H1 (cell line): ENCODE data around the gene SMOC2. TPM values are rescaled to one million over a fixed set of nuclear protein-coding genes. Genes with fewer than 3 reads are reported as not detected.

ENCODE experiments used
- CTCF ChIA-PET: fragments of 300-600 bp; sonication (Branson Sonifier 250); formaldehyde crosslinking; loops from one replicate; lab custom pipeline; 2021; ENCODE audit not compliant: partially characterized antibody; lab: Charles Lee
- POLR2A ChIA-PET: fragments of 300-600 bp; sonication (Branson Sonifier 250); formaldehyde crosslinking; loops from one replicate; lab custom pipeline; 2021; ENCODE audit warnings: inconsistent platforms; ENCODE audit not compliant: partially characterized antibody; lab: Charles Lee
- DNase-seq, 2 experiments: peaks; one replicate each; pipeline versions ENCODE4 v3.0.0 to v3.0.0-alpha.2; 2010 to 2022; ENCODE audit warnings: low spot score in 2 of 2, low read depth in 1 of 2, mixed read lengths in 1 of 2
- FAIRE-seq: peaks from 2 replicates; lab custom pipeline; 2011; peaks lifted over from hg19 to GRCh38; lab: Jason Lieb, UNC
- H2AFZ ChIP-seq: 2 replicates; pipeline ENCODE4 v1.8.1; 2012; ENCODE audit warnings: low read length, inconsistent platforms
- H2AK5ac ChIP-seq: 2 replicates; pipeline ENCODE4 v1.6.1; 2013; ENCODE audit warnings: low read depth, low read length
- H2BK120ac ChIP-seq: replicated peaks from 2 replicates; pipeline ENCODE3; 2013; ENCODE audit warnings: low read depth, low read length, inconsistent platforms
- H2BK12ac ChIP-seq: 2 replicates; pipeline ENCODE4 v1.6.1; 2013; ENCODE audit warnings: low read depth, low read length
- H2BK15ac ChIP-seq: 2 replicates; pipeline ENCODE4 v1.6.1; 2013; ENCODE audit warnings: low read length
- H2BK20ac ChIP-seq: 2 replicates; pipeline ENCODE4 v1.6.1; 2013; ENCODE audit warnings: low read length
- H2BK5ac ChIP-seq: 2 replicates; pipeline ENCODE4 v1.6.1; 2013; ENCODE audit warnings: low read depth, low read length
- H3K14ac ChIP-seq: 2 replicates; pipeline ENCODE4 v1.6.1; 2013; ENCODE audit warnings: inconsistent platforms; ENCODE audit not compliant: insufficient read length
- H3K18ac ChIP-seq: 2 replicates; pipeline ENCODE4 v1.6.1; 2013; ENCODE audit warnings: low read length; ENCODE audit errors: extremely low read depth
- H3K23ac ChIP-seq: 2 replicates; pipeline ENCODE4 v1.6.1; 2013; ENCODE audit warnings: inconsistent platforms; ENCODE audit not compliant: insufficient read length
- H3K23me2 ChIP-seq: 2 replicates; pipeline ENCODE4 v1.6.1; 2013; ENCODE audit warnings: low read depth, low read length
- H3K27ac ChIP-seq: 2 replicates; pipeline ENCODE4 v1.6.1; 2011; ENCODE audit warnings: low read depth, low read length, inconsistent platforms
- H3K27me3 ChIP-seq, 4 experiments: replicated peaks in 1 of 4; 1 replicate in 1 of 4; 2 replicates in 3 of 4; pipeline versions ENCODE4 v1.6.1 to v1.8.1; 2011 to 2013; ENCODE audit warnings: low read length in 3 of 4, mild to moderate bottlenecking in 3 of 4, inconsistent platforms in 2 of 4, mixed read lengths in 2 of 4, moderate library complexity in 1 of 4; ENCODE audit not compliant: control insufficient read depth in 3 of 4, insufficient read depth in 3 of 4; ENCODE audit errors: extremely low read depth in 1 of 4
- H3K36me3 ChIP-seq, 4 experiments: 2 replicates each; pipeline versions ENCODE4 v1.6.1 to v1.8.1; 2011 to 2013; ENCODE audit warnings: mild to moderate bottlenecking in 4 of 4, low read length in 3 of 4, moderate library complexity in 2 of 4, control low read depth in 1 of 4, inconsistent platforms in 1 of 4; ENCODE audit not compliant: insufficient read depth in 4 of 4, control insufficient read depth in 2 of 4
- H3K4ac ChIP-seq: replicated peaks from 2 replicates; pipeline ENCODE3; 2013; ENCODE audit warnings: low read length, low read depth, mixed read lengths, inconsistent platforms; ENCODE audit not compliant: insufficient read length
- H3K4me1 ChIP-seq, 4 experiments: replicated peaks in 1 of 4; 1 replicate in 1 of 4; 2 replicates in 3 of 4; pipeline versions ENCODE4 v1.6.1 to v1.8.1; 2011 to 2013; ENCODE audit warnings: low read length in 3 of 4, inconsistent platforms in 2 of 4, mixed read lengths in 1 of 4; ENCODE audit not compliant: insufficient read depth in 4 of 4, control insufficient read depth in 3 of 4
- H3K4me2 ChIP-seq, 2 experiments: 2 replicates each; pipeline versions ENCODE4 v1.6.1 to v1.8.1; 2011 to 2013; ENCODE audit warnings: low read depth in 2 of 2, low read length in 2 of 2, control low read depth in 1 of 2, inconsistent platforms in 1 of 2, mild to moderate bottlenecking in 1 of 2; ENCODE audit not compliant: insufficient read depth in 1 of 2
- H3K4me3 ChIP-seq, 4 experiments: fragments of 200-600, 300-600 bp in 1 of 4; sonication (generic), shearing (Covaris generic), sonication (Bioruptor Twin) in 1 of 4; 2 replicates each; pipeline versions ENCODE4 v1.5.1 to v1.8.1; 2011 to 2016; ENCODE audit warnings: low read length in 4 of 4, low read depth in 3 of 4, control low read depth in 2 of 4, inconsistent platforms in 2 of 4, mild to moderate bottlenecking in 2 of 4, mixed read lengths in 1 of 4, moderate library complexity in 1 of 4; ENCODE audit not compliant: insufficient read depth in 2 of 4; ENCODE audit errors: extremely low read depth in 1 of 4
- H3K56ac ChIP-seq: replicated peaks from 2 replicates; pipeline ENCODE3; 2013; ENCODE audit warnings: low read depth, mild to moderate bottlenecking, mixed read lengths, low read length, inconsistent platforms; ENCODE audit not compliant: insufficient read length
- H3K79me1 ChIP-seq: 2 replicates; pipeline ENCODE4 v1.6.1; 2013; ENCODE audit warnings: low read depth, low read length, control low read depth
- H3K79me2 ChIP-seq, 2 experiments: 2 replicates each; pipeline versions ENCODE4 v1.6.1 to v1.8.1; 2012 to 2013; ENCODE audit warnings: low read length in 2 of 2, mild to moderate bottlenecking in 2 of 2, inconsistent platforms in 1 of 2; ENCODE audit not compliant: insufficient read depth in 2 of 2, control insufficient read depth in 1 of 2
- H3K9ac ChIP-seq, 4 experiments: replicated peaks in 1 of 4; 1 replicate in 1 of 4; 2 replicates in 3 of 4; pipeline versions ENCODE4 v1.6.1 to v1.8.1; 2011 to 2013; ENCODE audit warnings: low read depth in 3 of 4, low read length in 3 of 4, control low read depth in 2 of 4, mild to moderate bottlenecking in 2 of 4, moderate library complexity in 2 of 4, inconsistent platforms in 1 of 4; ENCODE audit errors: extremely low read depth in 1 of 4
- H3K9me3 ChIP-seq, 2 experiments: 2 replicates each; pipeline versions ENCODE4 v1.6.1 to v1.8.1; 2012 to 2013; ENCODE audit warnings: mild to moderate bottlenecking in 2 of 2, moderate library complexity in 2 of 2, control low read depth in 1 of 2, inconsistent platforms in 1 of 2, low read depth in 1 of 2, low read length in 1 of 2, mixed read lengths in 1 of 2; ENCODE audit not compliant: insufficient read depth in 2 of 2
- H4K20me1 ChIP-seq, 2 experiments: replicated peaks in 1 of 2; 2 replicates each; pipeline versions ENCODE3 to v1.8.1; 2011 to 2013; ENCODE audit warnings: inconsistent platforms in 2 of 2, low read length in 2 of 2, mild to moderate bottlenecking in 1 of 2; ENCODE audit not compliant: insufficient read depth in 2 of 2, control insufficient read depth in 1 of 2
- H4K5ac ChIP-seq: 2 replicates; pipeline ENCODE4 v1.6.1; 2013; ENCODE audit warnings: low read length, low read depth, mixed read lengths, inconsistent platforms; ENCODE audit not compliant: insufficient read length
- H4K8ac ChIP-seq: 2 replicates; pipeline ENCODE4 v1.8.0; 2013; ENCODE audit warnings: mild to moderate bottlenecking, moderate library complexity, low read length, inconsistent platforms; ENCODE audit not compliant: insufficient read depth; ENCODE audit errors: extremely low read depth
- H4K91ac ChIP-seq: replicated peaks from 2 replicates; pipeline ENCODE3; 2013; ENCODE audit warnings: low read length, mixed read lengths, inconsistent platforms; ENCODE audit not compliant: insufficient read length
- SIRT6 ChIP-seq: IDR thresholded peaks from one replicate; pipeline ENCODE4 v1.7.1; 2012; ENCODE audit warnings: low read length, inconsistent platforms
- TCF12 ChIP-seq: IDR thresholded peaks from 2 replicates; pipeline ENCODE4 v1.6.1; 2011; ENCODE audit warnings: low read depth, mild to moderate bottlenecking, low read length
- WGBS, 2 experiments: shearing (Covaris generic) in 1 of 2; methylation state at CpG; one replicate each; pipeline versions ENCODE4 v1.1.6 to v1.1.7; 2013 to 2015; ENCODE audit warnings: low lambda C conversion rate in 2 of 2, mixed read lengths in 2 of 2, inconsistent platforms in 1 of 2, low coverage in 1 of 2, missing lambda C conversion rate in 1 of 2; ENCODE audit not compliant: insufficient replicate concordance in 2 of 2, insufficient coverage in 1 of 2, insufficient read length in 1 of 2; ENCODE audit errors: extremely low coverage in 1 of 2, missing lambda C conversion rate in 1 of 2; 5-methylcytosine and 5-hydroxymethylcytosine counted together
- polyA plus RNA-seq, 7 experiments: library from polyadenylated mRNA; depleted of rRNA in 3 of 7; stranded (reverse) in 5 of 7; unstranded in 2 of 7; fragments of >200 nt in 5 of 7; fragments of 200-250 nt in 2 of 7; gene quantifications; 1 replicate in 5 of 7; 2 replicates in 1 of 7; 4 replicates in 1 of 7; pipeline versions ENCODE4 v1.2.1 to v1.2.3, GENCODE V29; 2011 to 2013; ENCODE audit warnings: missing spikeins in 2 of 7, mixed read lengths in 2 of 7
- total RNA-seq: library from RNA; stranded (reverse); fragmentation: NEBNext Ultra II Directional; extraction: Animal tissue kit (Norgen Biotek cat#: 25700); gene quantifications from 2 replicates; pipeline ENCODE4 v1.2.1, GENCODE V29; 2021

The SMOC2 gene
- total and polyA plus RNA-seq, 2 of the 8 experiments (the other 6 are each of a cell fraction or from before 2014, with no cell fraction given): 7.7 to 8.5 TPM

- Histone ChIP-seq H3K4me3 (no peak overlapping the region), H2BK120ac (no peak overlapping the region), H3K79me1 (no peaks in the 10 kb centered on the region), H3K4ac (no peak overlapping the region), H3K9me3 (no peaks in the 10 kb centered on the region), H3K79me2 (no peaks in the 10 kb centered on the region), H3K36me3 (no peaks in the 10 kb centered on the region), H3K23ac (no peak overlapping the region), H3K14ac (no peak overlapping the region), H4K20me1 (no peaks in the 10 kb centered on the region), H2AK5ac (no peak overlapping the region), H3K9ac (no peak overlapping the region), H2BK12ac (no peak overlapping the region), H3K23me2 (no peaks in the 10 kb centered on the region), H2BK15ac (no peak overlapping the region), H3K27me3 (0 out of 7 replicates have a peak, but pooled peaks cover 0 to 2% (median 0%) of the 10 kb centered on the region in 4 experiments), H4K5ac (no peak overlapping the region), H2BK20ac (no peak overlapping the region), H3K4me1 (peaks cover 0 to 7% (median 0%) of the 10 kb centered on the region in 4 experiments; a peak in 1 of 7 replicates), H3K27ac (no peak overlapping the region), H2AFZ (no peak overlapping the region), H3K56ac (no peak overlapping the region), H4K91ac (no peak overlapping the region), H3K4me2 (no peak overlapping the region), H3K18ac (no peak overlapping the region), H2BK5ac (no peak overlapping the region), H4K8ac (no peak overlapping the region)
- FAIRE-seq: no peak
- CTCF ChIA-PET: interaction anchor here (0.8 to 1.0 kb wide), 2 partner anchors 12 to 27 kb away, joined by 3 read pairs; no protein-coding TSS in a partner anchor
- WGBS, 2 experiments: 96% methylated on average over 10 of the region's 10 CpGs; no CpG with 5 or more reads in 1 of the 2 experiments
- DNase-seq: no peak
- POLR2A ChIA-PET: no interaction called here
- no peak for TF ChIP-seq TCF12
- TF ChIP-seq SIRT6: no peak
Measured at GRCh38 chr6:168397012-168397411, 44.0 kb upstream of the SMOC2 start.
